OCI-LY1 (cell line): ENCODE measurements around the gene FBXO2.

ENCODE experiments used
- H2AFZ ChIP-seq: fragments of 200-600 bp; sonication (generic), shearing (Covaris generic); 2 replicates; pipeline ENCODE4 v1.6.0; 2014; ENCODE audit warnings: antibody characterized with exemption, mild to moderate bottlenecking, low read length
- H3F3A ChIP-seq: fragments of 200-600 bp; sonication (generic), shearing (Covaris generic); 2 replicates; pipeline ENCODE4 v1.6.0; 2014; ENCODE audit warnings: mild to moderate bottlenecking, antibody characterized with exemption, low read length, moderate library complexity; ENCODE audit not compliant: insufficient read depth
- H3K27ac ChIP-seq: fragments of 200-600 bp; sonication (generic); 2 replicates; pipeline ENCODE4 v1.5.1; 2014; ENCODE audit warnings: low read length, mixed run types, mild to moderate bottlenecking, low read depth; ENCODE audit not compliant: poor library complexity, severe bottlenecking
- H3K27me3 ChIP-seq: fragments of 200-600 bp; sonication (generic); 2 replicates; pipeline ENCODE4 v1.6.0; 2014; ENCODE audit warnings: antibody characterized with exemption, mild to moderate bottlenecking, low read length, moderate library complexity; ENCODE audit not compliant: insufficient read depth
- H3K36me3 ChIP-seq: fragments of 200-600 bp; sonication (generic); 2 replicates; pipeline ENCODE4 v1.6.1; 2014; ENCODE audit warnings: mild to moderate bottlenecking, antibody characterized with exemption, low read length, moderate library complexity, mixed read lengths; ENCODE audit not compliant: insufficient read depth
- H3K4me1 ChIP-seq: fragments of 200-600 bp; sonication (generic); 2 replicates; pipeline ENCODE4 v1.5.1; 2014; ENCODE audit warnings: mild to moderate bottlenecking, low read length, moderate library complexity; ENCODE audit not compliant: insufficient read depth, severe bottlenecking
- H3K4me2 ChIP-seq: fragments of 200-600 bp; sonication (generic), shearing (Covaris generic); 2 replicates; pipeline ENCODE4 v1.6.1; 2014; ENCODE audit warnings: low read length
- H3K4me3 ChIP-seq: fragments of 200-600 bp; sonication (generic); 2 replicates; pipeline ENCODE4 v1.5.1; 2014; ENCODE audit warnings: low read length, low read depth, mild to moderate bottlenecking, mixed read lengths; ENCODE audit not compliant: poor library complexity, severe bottlenecking
- H3K79me2 ChIP-seq: fragments of 200-600 bp; shearing (Covaris generic); 2 replicates; pipeline ENCODE4 v1.6.1; 2016; ENCODE audit warnings: mixed run types, low read length, mixed read lengths; ENCODE audit not compliant: insufficient read depth
- H3K9ac ChIP-seq: fragments of 200-600 bp; sonication (generic), shearing (Covaris generic); 2 replicates; pipeline ENCODE4 v1.6.1; 2014; ENCODE audit warnings: mild to moderate bottlenecking, low read length, mixed read lengths
- H3K9me2 ChIP-seq: fragments of 200-600 bp; sonication (generic), shearing (Covaris generic); 2 replicates; pipeline ENCODE4 v1.6.1; 2014; ENCODE audit warnings: low read depth, mild to moderate bottlenecking, low read length, mixed read lengths
- H3K9me3 ChIP-seq: fragments of 200-600 bp; shearing (Covaris generic); 2 replicates; pipeline ENCODE4 v1.6.1; 2014; ENCODE audit warnings: low read length, mixed read lengths
- H4K20me1 ChIP-seq: fragments of 200-600 bp; sonication (generic), shearing (Covaris generic); 2 replicates; pipeline ENCODE4 v1.6.0; 2016; ENCODE audit warnings: mild to moderate bottlenecking, low read length; ENCODE audit not compliant: insufficient read depth
- CTCF ChIP-seq: fragments of 200-600 bp; sonication (generic), shearing (Covaris generic); IDR thresholded peaks from 2 replicates; pipeline ENCODE4 v1.5.1; 2017; ENCODE audit warnings: mild to moderate bottlenecking, antibody characterized with exemption, low read length, moderate library complexity, mixed read lengths
- EZH2 ChIP-seq: fragments of 200-600 bp; sonication (generic), shearing (Covaris generic); IDR thresholded peaks from 2 replicates; pipeline ENCODE4 v1.8.0; 2017; ENCODE audit warnings: borderline replicate concordance, mixed run types, mild to moderate bottlenecking, antibody characterized with exemption, low read length, moderate library complexity, mixed read lengths

FBXO2 gene

GRCh38 chr1:11684070-11684469 is 29.8 kb upstream of the FBXO2 start:
- Histone ChIP-seq H3K4me1 (peaks cover 7% of the 10 kb centered on the region), H3F3A (no peaks in the 10 kb centered on the region), H3K9me3 (no peaks in the 10 kb centered on the region), H3K9ac (no peak overlapping the region), H3K27ac (no peak overlapping the region), H3K36me3 (no peaks in the 10 kb centered on the region), H3K79me2 (no peaks in the 10 kb centered on the region), H3K4me2 (no peak overlapping the region), H4K20me1 (no peaks in the 10 kb centered on the region), H2AFZ (no peak overlapping the region), H3K4me3 (no peak overlapping the region), H3K27me3 (no peaks in the 10 kb centered on the region), H3K9me2 (no peaks in the 10 kb centered on the region)
- TF ChIP-seq EZH2 (no peak), CTCF (no peak)

- no peak overlapping the region for H3K4me2 ChIP-seq
- peaks cover 7% of the 10 kb centered on the region for H3K4me1 ChIP-seq
These were observed 28.6 kb upstream of the FBXO2 start for GRCh38 chr1:11682799-11683198.

GRCh38 chr1:11682287-11682771 is 28.1 kb upstream of the FBXO2 start:
- Histone ChIP-seq H3K36me3 (no peaks in the 10 kb centered on the region), H3K9me2 (no peaks in the 10 kb centered on the region), H3K27ac (no peak overlapping the region), H3K4me3 (no peak overlapping the region), H2AFZ (no peak overlapping the region), H3K9ac (no peak overlapping the region), H3F3A (no peaks in the 10 kb centered on the region), H4K20me1 (no peaks in the 10 kb centered on the region), H3K9me3 (no peaks in the 10 kb centered on the region), H3K4me1 (peaks cover 7% of the 10 kb centered on the region), H3K79me2 (no peaks in the 10 kb centered on the region), H3K27me3 (no peaks in the 10 kb centered on the region), H3K4me2 (no peak overlapping the region)
- TF ChIP-seq CTCF (no peak), EZH2 (no peak)

More at GRCh38 chr1:11682799-11683198, 28.6 kb upstream of the FBXO2 start:
- Histone ChIP-seq H3K4me3 (no peak overlapping the region), H3K9me2 (no peaks in the 10 kb centered on the region), H3K36me3 (no peaks in the 10 kb centered on the region), H3K79me2 (no peaks in the 10 kb centered on the region), H3F3A (no peaks in the 10 kb centered on the region), H4K20me1 (no peaks in the 10 kb centered on the region), H3K9ac (no peak overlapping the region), H2AFZ (no peak overlapping the region), H3K27ac (no peak overlapping the region), H3K27me3 (no peaks in the 10 kb centered on the region), H3K9me3 (no peaks in the 10 kb centered on the region)
- TF ChIP-seq CTCF (no peak), EZH2 (no peak)
